ENCODE results near the gene WWTR1.
A peak's percentile ranks its signal among the peaks of the same experiment; 100 is the strongest.

WWTR1 gene

GRCh38 chr3:149635396-149635795 is 22.4 kb downstream of the WWTR1 start:
- Histone ChIP-seq H3K27ac (ENCODE audit: low read depth, low read length) (no peak overlapping the region), H3K36me3 (ENCODE audit: insufficient read depth, low read length) (no peaks in the 10 kb centered on the region), H3K27me3 (ENCODE audit: control insufficient read depth in 1 of 2, insufficient read depth in 2 of 2, low read length in 2 of 2) (no peaks in the 10 kb centered on the region), H3K4me3 (ENCODE audit: low read depth in 1 of 2, low read length in 2 of 2) (no peak overlapping the region), H3K9ac (ENCODE audit: low read length) (no peak overlapping the region), H3K9me3 (ENCODE audit: low read length) (no peaks in the 10 kb centered on the region), H3K4me1 (ENCODE audit: insufficient read depth, low read length) (peaks cover 42% of the 10 kb centered on the region)

- Histone ChIP-seq H3K4me3 (ENCODE audit: low read depth in 1 of 2, low read length in 2 of 2) (no peak overlapping the region), H3K9me3 (ENCODE audit: low read length) (no peaks in the 10 kb centered on the region), H3K9ac (ENCODE audit: low read length) (no peak overlapping the region), H3K27me3 (ENCODE audit: control insufficient read depth in 1 of 2, insufficient read depth in 2 of 2, low read length in 2 of 2) (no peaks in the 10 kb centered on the region), H3K27ac (ENCODE audit: low read depth, low read length) (no peak overlapping the region), H3K36me3 (ENCODE audit: insufficient read depth, low read length) (no peaks in the 10 kb centered on the region), H3K4me1 (ENCODE audit: insufficient read depth, low read length) (peaks cover 45% of the 10 kb centered on the region)
These were observed 23.3 kb downstream of the WWTR1 start for GRCh38 chr3:149634573-149634972.

- H3K27me3 ChIP-seq (ENCODE audit: control insufficient read depth in 1 of 2, insufficient read depth in 2 of 2, low read length in 2 of 2) = no peaks in the 10 kb centered on the region
- no peak overlapping the region for H3K9ac ChIP-seq (ENCODE audit: low read length)
- no peaks in the 10 kb centered on the region for H3K36me3 ChIP-seq (ENCODE audit: insufficient read depth, low read length)
- H3K9me3 ChIP-seq (ENCODE audit: low read length) = no peaks in the 10 kb centered on the region
- H3K4me3 ChIP-seq (ENCODE audit: low read depth in 1 of 2, low read length in 2 of 2) = no peak overlapping the region
- no peak overlapping the region for H3K27ac ChIP-seq (ENCODE audit: low read depth, low read length)
- H3K4me1 ChIP-seq (ENCODE audit: insufficient read depth, low read length) = peaks cover 44% of the 10 kb centered on the region
These were observed 23.8 kb downstream of the WWTR1 start for GRCh38 chr3:149634072-149634471.

DNA sequence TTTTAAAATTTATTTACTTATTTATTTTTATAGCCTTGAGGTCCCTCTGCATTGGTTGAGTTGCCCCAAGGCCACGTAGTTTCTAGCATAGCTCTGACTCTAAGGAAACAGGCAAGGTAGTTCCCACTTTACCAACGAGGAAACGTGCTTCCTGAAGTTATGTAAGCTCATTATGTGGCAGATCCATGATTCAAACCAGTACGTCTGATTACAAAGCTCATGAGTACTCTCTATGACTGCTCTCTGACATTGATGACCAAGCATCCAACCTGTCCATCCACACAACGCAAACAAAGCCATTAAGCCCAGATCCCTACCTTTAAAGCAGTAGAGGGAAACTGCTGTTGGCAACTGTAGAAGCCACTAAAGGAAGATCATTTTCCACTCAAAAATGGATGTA is 25.6 kb downstream of the WWTR1 start:
- Histone ChIP-seq H3K9me3 (ENCODE audit: low read length) (no peaks in the 10 kb centered on the region), H3K4me3 (ENCODE audit: low read depth in 1 of 2, low read length in 2 of 2) (no peak overlapping the region), H3K27ac (ENCODE audit: low read depth, low read length) (no peak overlapping the region), H3K9ac (ENCODE audit: low read length) (no peak overlapping the region), H3K27me3 (ENCODE audit: control insufficient read depth in 1 of 2, insufficient read depth in 2 of 2, low read length in 2 of 2) (no peaks in the 10 kb centered on the region), H3K4me1 (ENCODE audit: insufficient read depth, low read length) (peaks cover 30% of the 10 kb centered on the region), H3K36me3 (ENCODE audit: insufficient read depth, low read length) (no peaks in the 10 kb centered on the region)

DNA sequence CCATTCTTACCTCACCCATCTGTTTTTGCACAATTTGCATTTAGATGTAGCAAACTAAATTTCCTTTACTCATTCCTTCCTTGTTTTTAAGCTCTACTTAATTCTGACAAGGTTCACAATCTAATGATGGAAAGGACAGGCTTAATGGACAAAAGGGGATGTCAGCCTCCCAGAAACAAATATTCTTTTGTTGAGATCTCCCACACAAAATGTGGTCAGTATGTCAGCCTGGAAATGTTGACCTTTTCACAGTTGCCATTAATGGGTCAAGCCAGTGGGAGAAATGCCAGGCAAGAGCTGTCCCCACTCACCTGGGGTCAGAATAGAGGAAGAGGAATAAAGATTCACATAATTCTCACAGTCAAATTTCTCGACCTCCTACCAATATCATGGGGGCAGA is 27.0 kb downstream of the WWTR1 start:
- Histone ChIP-seq H3K27me3 (ENCODE audit: control insufficient read depth in 1 of 2, insufficient read depth in 2 of 2, low read length in 2 of 2) (no peaks in the 10 kb centered on the region), H3K9ac (ENCODE audit: low read length) (no peak overlapping the region), H3K9me3 (ENCODE audit: low read length) (no peaks in the 10 kb centered on the region), H3K36me3 (ENCODE audit: insufficient read depth, low read length) (no peaks in the 10 kb centered on the region), H3K27ac (ENCODE audit: low read depth, low read length) (no peak overlapping the region), H3K4me1 (ENCODE audit: insufficient read depth, low read length) (peaks cover 41% of the 10 kb centered on the region), H3K4me3 (ENCODE audit: low read depth in 1 of 2, low read length in 2 of 2) (no peak overlapping the region)

DNA sequence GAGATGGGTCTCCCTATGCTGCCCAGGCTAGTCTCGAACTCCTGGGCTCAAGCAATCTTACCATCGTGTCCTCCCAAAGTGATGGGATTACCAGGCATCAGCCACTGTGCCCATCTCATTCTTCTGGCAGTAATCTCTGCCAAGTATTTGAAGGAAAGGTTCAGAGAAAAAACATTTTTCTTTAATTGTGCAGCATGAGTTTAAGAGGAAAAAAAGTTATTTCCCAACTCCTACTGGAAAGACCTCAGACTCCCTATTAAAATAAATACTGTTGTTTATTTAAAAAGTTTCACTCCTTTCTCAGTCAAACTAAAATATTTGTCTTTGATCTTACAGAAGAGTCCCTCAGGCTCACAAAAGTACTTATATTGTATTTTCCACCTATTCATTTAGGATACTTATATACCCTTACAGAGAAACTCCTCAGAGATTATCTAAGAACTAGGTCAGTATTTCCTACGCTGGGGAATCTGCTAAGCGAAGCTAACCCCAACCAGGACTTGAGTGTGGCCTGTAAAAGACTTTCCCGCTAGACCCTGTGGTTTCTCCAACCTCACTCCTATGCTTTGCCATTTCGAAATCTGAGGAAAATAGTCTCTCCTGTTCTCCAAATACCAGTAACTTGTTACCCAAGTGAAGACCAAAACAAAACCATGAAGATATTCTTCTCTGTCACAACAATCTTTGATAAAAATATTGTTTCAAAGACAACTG is 28.7 kb downstream of the WWTR1 start:
- H3K4me1 ChIP-seq (ENCODE audit: insufficient read depth, low read length) = peaks cover 37% of the 10 kb centered on the region
- no peak overlapping the region for H3K9ac ChIP-seq (ENCODE audit: low read length)
- no peaks in the 10 kb centered on the region for H3K27me3 ChIP-seq (ENCODE audit: control insufficient read depth in 1 of 2, insufficient read depth in 2 of 2, low read length in 2 of 2)
- H3K4me3 ChIP-seq (ENCODE audit: low read depth in 1 of 2, low read length in 2 of 2) = no peak overlapping the region
- H3K27ac ChIP-seq (ENCODE audit: low read depth, low read length) = no peak overlapping the region
- no peaks in the 10 kb centered on the region for H3K9me3 ChIP-seq (ENCODE audit: low read length)
- no peaks in the 10 kb centered on the region for H3K36me3 ChIP-seq (ENCODE audit: insufficient read depth, low read length)

GRCh38 chr3:149626671-149627070 is 31.2 kb downstream of the WWTR1 start:
- Histone ChIP-seq H3K9me3 (ENCODE audit: low read length) (no peaks in the 10 kb centered on the region), H3K9ac (ENCODE audit: low read length) (no peak overlapping the region), H3K4me1 (ENCODE audit: insufficient read depth, low read length) (peaks cover 36% of the 10 kb centered on the region), H3K27ac (ENCODE audit: low read depth, low read length) (no peak overlapping the region), H3K36me3 (ENCODE audit: insufficient read depth, low read length) (no peaks in the 10 kb centered on the region), H3K4me3 (ENCODE audit: low read depth in 1 of 2, low read length in 2 of 2) (no peak overlapping the region), H3K27me3 (ENCODE audit: control insufficient read depth in 1 of 2, insufficient read depth in 2 of 2, low read length in 2 of 2) (no peaks in the 10 kb centered on the region)

DNA sequence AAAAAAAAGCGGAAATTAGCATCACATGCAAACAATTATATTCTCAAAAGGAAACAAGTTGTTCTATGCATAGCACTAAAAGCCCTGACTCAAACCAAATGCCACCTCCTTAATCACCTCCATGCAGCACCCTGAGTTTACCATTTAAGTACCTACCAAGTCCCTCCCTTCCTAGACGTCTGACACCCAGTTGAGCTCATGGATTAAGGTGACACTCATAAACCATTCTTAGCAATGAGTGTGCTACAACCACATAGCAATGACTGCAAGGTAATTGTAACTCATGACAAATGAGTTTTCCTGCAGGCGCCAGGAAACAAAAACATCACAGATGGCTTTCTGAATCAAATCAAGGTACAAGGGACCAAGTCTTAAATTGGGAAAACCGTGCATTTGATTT is 32.0 kb downstream of the WWTR1 start:
- Histone ChIP-seq H3K27ac (ENCODE audit: low read depth, low read length) (no peak overlapping the region), H3K4me3 (ENCODE audit: low read depth in 1 of 2, low read length in 2 of 2) (no peak overlapping the region), H3K36me3 (ENCODE audit: insufficient read depth, low read length) (no peaks in the 10 kb centered on the region), H3K4me1 (ENCODE audit: insufficient read depth, low read length) (peaks cover 43% of the 10 kb centered on the region), H3K27me3 (ENCODE audit: control insufficient read depth in 1 of 2, insufficient read depth in 2 of 2, low read length in 2 of 2) (no peaks in the 10 kb centered on the region), H3K9me3 (ENCODE audit: low read length) (no peaks in the 10 kb centered on the region), H3K9ac (ENCODE audit: low read length) (no peak overlapping the region)

- H3K4me1 ChIP-seq (ENCODE audit: insufficient read depth, low read length) = peaks cover 56% of the 10 kb centered on the region
- no peaks in the 10 kb centered on the region for H3K36me3 ChIP-seq (ENCODE audit: insufficient read depth, low read length)
- H3K27me3 ChIP-seq (ENCODE audit: control insufficient read depth in 1 of 2, insufficient read depth in 2 of 2, low read length in 2 of 2) = no peaks in the 10 kb centered on the region
- no peak overlapping the region for H3K27ac ChIP-seq (ENCODE audit: low read depth, low read length)
- no peaks in the 10 kb centered on the region for H3K9me3 ChIP-seq (ENCODE audit: low read length)
- no peak overlapping the region for H3K4me3 ChIP-seq (ENCODE audit: low read depth in 1 of 2, low read length in 2 of 2)
- no peak overlapping the region for H3K9ac ChIP-seq (ENCODE audit: low read length)
These were observed 34.0 kb downstream of the WWTR1 start for GRCh38 chr3:149623824-149624223.

DNA sequence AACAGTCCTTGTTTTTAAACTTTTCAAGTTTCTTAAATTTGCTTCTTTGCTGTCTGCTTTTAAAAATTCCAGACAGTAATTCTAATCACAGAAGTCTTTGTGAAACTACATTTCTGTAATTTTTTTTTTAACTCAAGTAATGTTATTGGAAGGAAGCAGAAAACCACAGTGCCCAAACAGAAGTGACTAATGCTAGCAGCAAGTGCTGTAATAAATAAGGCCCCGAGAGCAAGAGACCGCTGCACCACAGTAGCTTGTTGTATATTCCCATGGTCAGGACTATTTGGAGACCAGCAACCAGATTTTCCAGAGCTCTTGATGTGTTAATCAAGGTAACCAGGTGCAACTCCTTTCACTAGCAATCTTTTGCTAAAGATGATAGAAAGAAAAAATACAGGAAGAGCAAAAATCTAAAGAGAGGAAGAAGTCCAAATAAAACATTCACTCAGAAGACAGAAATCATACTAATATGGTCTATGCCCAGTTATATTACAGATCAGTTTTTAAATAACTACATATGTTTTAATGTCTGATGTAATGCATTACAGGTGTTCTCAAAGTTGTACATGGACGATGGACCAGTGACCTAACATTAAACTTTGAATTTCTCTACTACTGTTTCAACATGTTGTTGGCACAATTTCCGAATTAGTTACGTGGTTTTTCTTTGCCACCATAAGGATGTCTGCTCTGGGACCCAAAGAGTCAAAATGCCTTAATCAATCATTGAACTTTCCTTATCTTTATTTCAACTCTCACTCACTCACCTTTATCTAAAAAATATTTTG is 36.4 kb downstream of the WWTR1 start:
- Histone ChIP-seq H3K9ac (ENCODE audit: low read length) (no peak overlapping the region), H3K27me3 (ENCODE audit: control insufficient read depth in 1 of 2, insufficient read depth in 2 of 2, low read length in 2 of 2) (no peaks in the 10 kb centered on the region), H3K4me3 (ENCODE audit: low read depth in 1 of 2, low read length in 2 of 2) (no peak overlapping the region), H3K4me1 (ENCODE audit: insufficient read depth, low read length) (peaks cover 73% of the 10 kb centered on the region), H3K9me3 (ENCODE audit: low read length) (no peaks in the 10 kb centered on the region), H3K36me3 (ENCODE audit: insufficient read depth, low read length) (no peaks in the 10 kb centered on the region), H3K27ac (ENCODE audit: low read depth, low read length) (peak overlapping the region; percentile 4)

DNA sequence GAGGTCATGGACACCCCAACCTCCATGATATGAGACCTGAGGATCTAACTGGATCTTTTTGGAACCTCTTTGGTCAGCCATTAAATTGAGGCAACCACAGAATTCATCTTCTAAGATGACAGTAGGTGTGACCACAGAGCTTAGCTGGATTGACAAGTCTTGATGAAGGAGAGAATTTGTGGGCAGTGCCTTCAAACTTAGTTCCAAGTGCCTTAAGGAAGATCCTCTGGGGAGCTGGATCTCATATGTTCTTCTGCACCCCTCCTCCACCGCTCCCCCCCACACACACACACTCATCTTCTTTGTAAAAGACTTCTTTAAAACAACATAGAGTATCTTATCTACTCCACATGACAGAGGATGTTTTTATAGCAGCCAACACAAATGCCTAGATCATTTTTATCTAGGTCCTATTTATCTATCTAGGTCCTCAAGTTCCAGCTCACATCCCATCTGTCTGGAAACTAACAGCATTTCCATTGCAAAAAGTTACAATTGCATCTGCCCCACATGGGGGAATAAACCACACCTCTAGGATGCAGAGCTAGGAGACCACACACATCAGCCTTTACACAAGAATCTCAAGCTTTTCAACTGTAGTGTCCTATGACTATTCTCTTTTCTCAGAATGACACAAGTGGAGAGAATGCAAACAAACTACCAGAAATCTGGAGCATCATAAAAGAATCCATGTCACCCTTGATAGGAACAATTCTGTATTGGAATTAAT is 37.4 kb downstream of the WWTR1 start:
- Histone ChIP-seq H3K27ac (ENCODE audit: low read depth, low read length) (peak overlapping the region; percentile 42), H3K9ac (ENCODE audit: low read length) (no peak overlapping the region), H3K9me3 (ENCODE audit: low read length) (no peaks in the 10 kb centered on the region), H3K36me3 (ENCODE audit: insufficient read depth, low read length) (no peaks in the 10 kb centered on the region), H3K27me3 (ENCODE audit: control insufficient read depth in 1 of 2, insufficient read depth in 2 of 2, low read length in 2 of 2) (no peaks in the 10 kb centered on the region), H3K4me1 (ENCODE audit: insufficient read depth, low read length) (peaks cover 73% of the 10 kb centered on the region), H3K4me3 (ENCODE audit: low read depth in 1 of 2, low read length in 2 of 2) (peak overlapping the region in 1 of 2 donors; percentile 5)

Data from muscle layer of colon (tissue), 2 donors.